Fibroblast of lung (primary cell): ENCODE results near the gene ALPK1. TPM values are rescaled to one million over a fixed set of nuclear protein-coding genes. Genes with fewer than 3 reads are reported as not detected.

Experiments
- DNase-seq, 2 donors: peaks; one replicate each; pipeline versions ENCODE4 v3.0.0 to v3.0.0-alpha.2; 2010; ENCODE audit warnings: low read depth in 2 of 2
- H2AFZ ChIP-seq: 2 replicates; pipeline ENCODE4 v1.5.1; 2012; ENCODE audit warnings: low read length, control low read depth, inconsistent platforms
- H3K27ac ChIP-seq: 2 replicates; pipeline ENCODE4 v1.5.1; 2011; ENCODE audit warnings: low read length, control low read depth; ENCODE audit not compliant: insufficient read depth
- H3K27me3 ChIP-seq: 2 replicates; pipeline ENCODE4 v1.5.1; 2011; ENCODE audit warnings: mild to moderate bottlenecking, low read length; ENCODE audit not compliant: control insufficient read depth, insufficient read depth
- H3K36me3 ChIP-seq: 2 replicates; pipeline ENCODE4 v1.5.1; 2011; ENCODE audit warnings: low read length; ENCODE audit not compliant: control insufficient read depth, insufficient read depth
- H3K4me1 ChIP-seq: 2 replicates; pipeline ENCODE4 v1.5.1; 2011; ENCODE audit warnings: low read length; ENCODE audit not compliant: control insufficient read depth, insufficient read depth; ENCODE audit errors: extremely low read depth
- H3K4me2 ChIP-seq: 2 replicates; pipeline ENCODE4 v1.5.1; 2011; ENCODE audit warnings: low read length, control low read depth; ENCODE audit not compliant: insufficient read depth; ENCODE audit errors: extremely low read depth
- H3K4me3 ChIP-seq, 4 experiments: fragments of 200-600 bp in 1 of 4; sonication (generic) in 1 of 4; replicated peaks in 1 of 4; 2 replicates each; pipeline ENCODE4 v1.5.1; 2011 to 2016; ENCODE audit warnings: low read length in 4 of 4, low read depth in 3 of 4, mild to moderate bottlenecking in 3 of 4, control low read depth in 2 of 4, inconsistent platforms in 1 of 4, mixed read lengths in 1 of 4; ENCODE audit not compliant: insufficient read depth in 1 of 4; ENCODE audit errors: control extremely low read depth in 1 of 4
- H3K79me2 ChIP-seq: 2 replicates; pipeline ENCODE4 v1.5.1; 2012; ENCODE audit warnings: mild to moderate bottlenecking, low read length, inconsistent platforms; ENCODE audit not compliant: control insufficient read depth, insufficient read depth
- H3K9ac ChIP-seq: 2 replicates; pipeline ENCODE4 v1.5.1; 2011; ENCODE audit warnings: mild to moderate bottlenecking, low read length, control low read depth; ENCODE audit not compliant: insufficient read depth
- H3K9me3 ChIP-seq: 2 replicates; pipeline ENCODE4 v1.5.1; 2012; ENCODE audit warnings: low read depth, low read length; ENCODE audit not compliant: control insufficient read depth, insufficient read depth
- H4K20me1 ChIP-seq: 2 replicates; pipeline ENCODE4 v1.5.1; 2011; ENCODE audit warnings: low read length; ENCODE audit not compliant: control insufficient read depth, insufficient read depth; ENCODE audit errors: extremely low read depth
- EZH2 ChIP-seq: IDR thresholded peaks from 2 replicates; pipeline ENCODE4 v1.5.1; 2012; ENCODE audit warnings: low read length, control low read depth, mild to moderate bottlenecking; ENCODE audit errors: missing control alignments
- polyA plus RNA-seq, 2 donors: library from polyadenylated mRNA; depleted of rRNA in 1 of 2; stranded (reverse) in 1 of 2; unstranded in 1 of 2; fragments of >200 nt; gene quantifications; 2 replicates each; pipeline ENCODE4 v1.2.1, GENCODE V29; 2011 to 2012; ENCODE audit warnings: missing spikeins in 1 of 2
- total RNA-seq: library from RNA; depleted of rRNA; stranded (reverse); fragments of >200 nt; gene quantifications from 2 replicates; pipeline ENCODE4 v1.2.1, GENCODE V29; 2014
- TF ChIP-seq, protein P1 (sequence below), 2 donors: IDR thresholded peaks in 1 of 2; conservative IDR thresholded peaks in 1 of 2; 1 replicate in 1 of 2; 2 replicates in 1 of 2; pipeline ENCODE4 v1.5.1; 2011 to 2012; ENCODE audit warnings: low read length in 2 of 2, control low read depth in 1 of 2, inconsistent platforms in 1 of 2, low read depth in 1 of 2, mild to moderate bottlenecking in 1 of 2

Gene ALPK1
- total and polyA plus RNA-seq, 2 donors (not counting 1 experiment from before 2014, with no cell fraction given): 9.3 to 50.2 TPM

DNA sequence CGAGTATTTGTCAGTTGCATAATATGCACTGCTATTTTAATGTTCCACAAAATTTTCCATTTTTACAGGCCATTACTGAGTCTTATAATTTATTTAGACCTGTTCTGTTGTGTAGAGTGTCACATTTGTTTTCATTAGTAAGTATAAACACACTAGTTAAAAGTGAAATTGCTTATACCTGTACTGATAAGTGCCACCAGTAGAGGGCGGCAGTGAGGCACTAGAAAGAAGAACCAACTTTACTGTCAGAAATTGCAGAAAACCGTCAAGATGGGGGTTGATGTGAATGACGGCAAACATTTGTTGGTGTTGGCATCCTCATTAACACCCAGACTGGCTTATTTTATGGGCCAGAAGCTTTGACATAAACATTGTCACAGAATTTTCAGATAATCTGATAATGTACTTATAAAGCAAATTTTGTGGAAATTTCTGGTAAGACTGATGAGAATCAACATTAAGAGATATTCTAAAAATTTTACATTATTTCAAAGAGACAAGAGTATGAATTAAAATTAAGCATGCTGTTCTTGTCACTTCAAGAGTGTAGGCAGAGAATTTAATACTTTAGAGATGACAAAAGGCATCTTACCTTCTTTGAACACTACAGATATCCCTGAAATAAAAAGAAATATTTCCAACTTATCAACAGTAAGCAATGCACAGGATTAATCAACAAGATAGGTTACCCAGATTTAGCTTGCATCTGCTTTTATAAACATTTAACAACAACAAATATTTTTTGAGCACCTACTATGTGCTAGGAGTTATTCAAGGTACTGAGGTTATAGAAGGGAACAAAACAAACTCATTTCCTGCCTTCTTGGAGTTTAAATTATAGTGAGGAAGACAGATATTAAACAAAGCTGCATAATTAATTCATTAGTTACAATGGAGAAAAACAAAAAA lies 24.9 kb downstream of the ALPK1 start:
- no peak overlapping the region for H2AFZ ChIP-seq
- H3K9ac ChIP-seq: no peak overlapping the region
- no peaks in the 10 kb centered on the region for H3K9me3 ChIP-seq
- TF ChIP-seq, protein P1, sequence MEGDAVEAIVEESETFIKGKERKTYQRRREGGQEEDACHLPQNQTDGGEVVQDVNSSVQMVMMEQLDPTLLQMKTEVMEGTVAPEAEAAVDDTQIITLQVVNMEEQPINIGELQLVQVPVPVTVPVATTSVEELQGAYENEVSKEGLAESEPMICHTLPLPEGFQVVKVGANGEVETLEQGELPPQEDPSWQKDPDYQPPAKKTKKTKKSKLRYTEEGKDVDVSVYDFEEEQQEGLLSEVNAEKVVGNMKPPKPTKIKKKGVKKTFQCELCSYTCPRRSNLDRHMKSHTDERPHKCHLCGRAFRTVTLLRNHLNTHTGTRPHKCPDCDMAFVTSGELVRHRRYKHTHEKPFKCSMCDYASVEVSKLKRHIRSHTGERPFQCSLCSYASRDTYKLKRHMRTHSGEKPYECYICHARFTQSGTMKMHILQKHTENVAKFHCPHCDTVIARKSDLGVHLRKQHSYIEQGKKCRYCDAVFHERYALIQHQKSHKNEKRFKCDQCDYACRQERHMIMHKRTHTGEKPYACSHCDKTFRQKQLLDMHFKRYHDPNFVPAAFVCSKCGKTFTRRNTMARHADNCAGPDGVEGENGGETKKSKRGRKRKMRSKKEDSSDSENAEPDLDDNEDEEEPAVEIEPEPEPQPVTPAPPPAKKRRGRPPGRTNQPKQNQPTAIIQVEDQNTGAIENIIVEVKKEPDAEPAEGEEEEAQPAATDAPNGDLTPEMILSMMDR (conservative IDR thresholded peaks at IDR 0.05 in 1 of 2, IDR thresholded peaks at IDR 0.05 in 1 of 2; ENCODE audit: low read depth in 1 of 2, low read length in 2 of 2): peak; percentile 83 to 92
- no peak for TF ChIP-seq EZH2
- H3K4me1 ChIP-seq: no peaks in the 10 kb centered on the region
- DNase-seq: peak; percentile 27 to 73
- H3K79me2 ChIP-seq: no peaks in the 10 kb centered on the region
- H3K4me2 ChIP-seq: no peak overlapping the region
- no peak overlapping the region for H3K27ac ChIP-seq
- no peaks in the 10 kb centered on the region for H4K20me1 ChIP-seq
- no peaks in the 10 kb centered on the region for H3K27me3 ChIP-seq
- H3K4me3 ChIP-seq: no peak overlapping the region
- no peaks in the 10 kb centered on the region for H3K36me3 ChIP-seq

GRCh38 chr4:112322866-112323265 lies 25.7 kb downstream of the ALPK1 start:
- no peaks in the 10 kb centered on the region for H3K36me3 ChIP-seq
- H3K4me2 ChIP-seq: no peak overlapping the region
- DNase-seq: no peak
- H3K4me3 ChIP-seq: no peak overlapping the region
- H4K20me1 ChIP-seq: no peaks in the 10 kb centered on the region
- H3K9ac ChIP-seq: no peak overlapping the region
- H2AFZ ChIP-seq: no peak overlapping the region
- H3K27me3 ChIP-seq: no peaks in the 10 kb centered on the region
- no peaks in the 10 kb centered on the region for H3K79me2 ChIP-seq
- TF ChIP-seq, protein P1 (conservative IDR thresholded peaks at IDR 0.05 in 1 of 2, IDR thresholded peaks at IDR 0.05 in 1 of 2; ENCODE audit: low read depth in 1 of 2, low read length in 2 of 2): no peak
- no peak for TF ChIP-seq EZH2
- no peaks in the 10 kb centered on the region for H3K4me1 ChIP-seq
- H3K27ac ChIP-seq: no peak overlapping the region
- no peaks in the 10 kb centered on the region for H3K9me3 ChIP-seq

DNA sequence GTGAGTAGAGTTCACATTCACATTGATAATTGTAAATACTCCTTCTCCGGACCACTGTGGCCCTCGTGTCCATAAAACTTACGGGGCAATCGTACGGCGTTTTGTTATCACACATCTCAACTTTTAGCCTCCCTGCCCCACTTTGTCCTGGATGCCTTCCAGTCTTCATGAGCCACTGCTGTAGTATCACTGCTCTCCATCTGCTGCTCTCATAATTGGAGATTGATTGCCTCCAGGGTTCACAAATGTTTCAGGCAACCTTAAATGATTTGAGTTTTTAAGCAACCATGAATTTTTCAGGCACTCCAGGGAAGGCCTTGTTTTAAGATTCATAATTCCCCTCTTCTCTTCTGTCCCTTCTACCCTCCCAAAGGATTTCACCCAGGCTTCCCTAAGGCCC lies 28.4 kb downstream of the ALPK1 start:
- Histone ChIP-seq H3K4me3 (no peak overlapping the region), H3K4me2 (no peak overlapping the region), H3K9me3 (no peaks in the 10 kb centered on the region), H3K4me1 (no peaks in the 10 kb centered on the region), H3K9ac (no peak overlapping the region), H3K79me2 (no peaks in the 10 kb centered on the region), H2AFZ (no peak overlapping the region), H3K27me3 (no peaks in the 10 kb centered on the region), H4K20me1 (no peaks in the 10 kb centered on the region), H3K36me3 (no peaks in the 10 kb centered on the region), H3K27ac (no peak overlapping the region)
- DNase-seq: no peak
- TF ChIP-seq, protein P1 (conservative IDR thresholded peaks at IDR 0.05 in 1 of 2, IDR thresholded peaks at IDR 0.05 in 1 of 2; ENCODE audit: low read depth in 1 of 2, low read length in 2 of 2): no peak
- no peak for TF ChIP-seq EZH2
